GM12875 (cell line): Measurements from ENCODE around the gene SNX30.
A peak's percentile ranks its signal among the peaks of the same experiment; 100 is the strongest.

Experiments used
- H3K4me3 ChIP-seq: one replicate; pipeline ENCODE4 v1.5.1; 2011; ENCODE audit warnings: low read depth, low read length, control low read depth
- CTCF ChIP-seq: IDR thresholded peaks from 2 replicates; pipeline ENCODE4 v1.5.1; 2011; ENCODE audit warnings: low read depth, mild to moderate bottlenecking, control low read depth, inconsistent platforms, low read length, moderate library complexity, borderline replicate concordance; ENCODE audit not compliant: insufficient read depth

SNX30 gene

DNA sequence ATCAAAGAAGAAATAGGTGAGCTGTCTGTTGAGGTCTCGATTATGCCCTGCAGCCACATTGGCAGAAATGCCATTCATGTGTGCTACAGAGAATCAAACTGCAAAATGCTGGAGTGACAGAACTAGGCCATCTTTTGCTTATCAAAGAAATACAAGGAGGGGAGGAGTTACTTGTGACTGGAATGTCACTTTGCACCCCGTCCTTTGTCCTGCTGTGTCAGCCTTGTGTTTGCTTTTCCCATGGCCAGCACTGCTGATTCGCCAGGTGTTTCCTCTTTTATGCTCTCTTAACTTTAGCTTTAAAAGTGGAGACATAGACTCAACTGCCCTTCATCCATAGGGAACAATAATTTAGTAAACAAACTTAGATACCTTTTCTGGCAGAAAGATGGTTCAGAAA, 85.8 kb downstream of the SNX30 start:
- H3K4me3 ChIP-seq, result no peak overlapping the region
- TF ChIP-seq CTCF, result no peak

DNA sequence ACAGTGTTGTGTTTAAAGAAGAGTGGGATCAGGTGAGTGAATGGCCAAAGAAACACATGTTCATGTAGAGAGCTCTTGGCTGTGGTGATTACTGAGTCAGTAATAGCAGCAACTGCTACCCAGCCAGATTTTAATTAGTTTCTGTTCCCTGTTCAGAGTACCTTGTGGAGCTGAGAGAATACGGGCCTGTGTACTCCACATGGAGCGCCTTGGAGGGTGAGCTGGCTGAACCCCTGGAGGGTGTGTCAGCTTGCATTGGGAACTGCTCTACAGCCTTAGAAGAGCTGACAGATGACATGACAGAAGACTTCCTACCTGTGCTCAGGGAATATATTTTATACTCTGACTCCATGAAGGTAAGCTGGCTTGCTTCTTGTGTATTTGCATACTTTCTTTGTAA, 87.8 kb downstream of the SNX30 start:
- H3K4me3 ChIP-seq, result no peak overlapping the region
- no peak for TF ChIP-seq CTCF

GRCh38 chr9:112839331-112839730, 88.8 kb downstream of the SNX30 start:
- H3K4me3 ChIP-seq, result no peak overlapping the region
- TF ChIP-seq CTCF, result no peak

GRCh38 chr9:112841261-112841660, 90.7 kb downstream of the SNX30 start:
- TF ChIP-seq CTCF, result no peak
- H3K4me3 ChIP-seq, result no peak overlapping the region

DNA sequence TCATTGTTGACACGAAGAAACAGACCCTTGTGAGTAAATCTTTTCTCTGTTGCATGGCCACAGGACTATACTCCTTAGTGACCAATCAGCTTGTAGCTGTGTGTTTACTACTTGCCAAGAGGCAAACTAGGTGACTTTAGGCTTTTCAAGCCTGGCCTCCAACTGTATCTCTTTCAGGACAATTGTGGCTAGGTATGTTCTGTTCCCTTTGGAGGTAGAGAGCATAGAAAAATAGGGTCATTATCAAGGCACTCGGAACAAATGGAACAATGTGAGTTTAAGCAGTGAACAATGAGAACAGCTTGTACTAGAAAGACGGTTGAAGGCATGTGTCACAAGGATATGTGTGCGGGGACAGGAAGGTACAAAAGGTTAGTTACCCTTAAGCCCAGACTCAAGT, 92.0 kb downstream of the SNX30 start:
- no peak overlapping the region for H3K4me3 ChIP-seq
- TF ChIP-seq CTCF, result no peak

DNA sequence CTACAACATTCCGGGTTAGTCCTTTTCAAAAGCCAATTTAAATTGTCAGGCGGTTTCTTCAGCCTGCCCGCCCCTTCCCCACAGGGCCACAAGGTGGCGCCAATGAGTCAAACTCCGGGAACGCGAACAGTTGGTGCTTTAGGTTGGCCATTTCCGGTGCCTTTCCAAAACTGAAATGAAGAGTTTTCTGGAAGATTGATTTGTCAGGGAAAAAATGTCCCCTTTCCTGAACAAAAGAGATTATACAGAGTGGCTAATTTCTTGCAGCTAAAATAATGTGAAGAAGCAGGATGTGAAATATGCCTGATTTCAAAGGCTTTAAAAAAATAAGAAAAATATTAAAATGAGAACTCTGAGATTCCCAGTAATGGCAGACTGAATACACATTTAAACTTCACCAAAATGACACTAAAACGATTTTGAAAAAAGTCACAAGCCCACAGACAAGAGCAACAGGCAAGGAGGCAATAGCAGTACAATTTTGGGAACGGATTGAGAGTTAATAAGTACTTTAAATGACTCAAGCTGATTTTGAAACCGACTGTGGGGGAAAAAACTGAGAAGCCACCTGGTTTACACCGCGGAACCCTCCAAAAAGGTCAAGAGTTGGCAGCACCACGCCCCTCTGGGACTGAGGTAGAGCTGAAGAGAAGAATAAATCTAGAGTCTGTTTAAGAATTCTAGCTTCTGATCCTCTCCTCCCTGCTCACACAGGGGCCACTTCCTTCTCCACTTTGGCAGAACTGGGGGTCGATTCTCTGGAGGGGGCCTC, 94.4 kb downstream of the SNX30 start:
- peak; percentile 89 for TF ChIP-seq CTCF
- H3K4me3 ChIP-seq, result no peak overlapping the region
